Small intestine (tissue), 7 donors: Measurements from ENCODE around the gene HADH. TPM values are rescaled to one million over a fixed set of nuclear protein-coding genes. Genes with fewer than 3 reads are reported as not detected.
A peak's percentile ranks its signal among the peaks of the same experiment; 100 is the strongest.
"Not testable (repeated sequence)": the region's sequence is repeated elsewhere in the genome, so short reads cannot be mapped to it uniquely, and the experiment has no call there.

Experiments used
- DNase-seq, 2 donors: peaks; one replicate each; pipeline versions ENCODE4 v3.0.0 to v3.0.0-alpha.2; 2013
- FAIRE-seq: peaks from 2 replicates; lab custom pipeline; 2012; peaks lifted over from hg19 to GRCh38; lab: Jason Lieb, UNC
- H3K27ac ChIP-seq, 3 donors: one replicate each; pipeline ENCODE4 v1.5.1; 2013; ENCODE audit warnings: low read length in 2 of 3, mild to moderate bottlenecking in 2 of 3, control low read depth in 1 of 3, inconsistent platforms in 1 of 3, low read depth in 1 of 3, moderate library complexity in 1 of 3
- H3K27me3 ChIP-seq, 3 donors: one replicate each; pipeline ENCODE4 v1.6.1; 2013; ENCODE audit warnings: low read length in 3 of 3, inconsistent platforms in 1 of 3; ENCODE audit not compliant: control insufficient read depth in 3 of 3, insufficient read depth in 3 of 3
- H3K36me3 ChIP-seq, 3 donors: one replicate each; pipeline ENCODE4 v1.6.1; 2013; ENCODE audit warnings: low read length in 3 of 3, inconsistent platforms in 1 of 3, low read depth in 1 of 3, mild to moderate bottlenecking in 1 of 3, moderate library complexity in 1 of 3; ENCODE audit not compliant: control insufficient read depth in 3 of 3, insufficient read depth in 2 of 3
- H3K4me1 ChIP-seq, 3 donors: one replicate each; pipeline ENCODE4 v1.6.1; 2013; ENCODE audit warnings: low read length in 2 of 3, inconsistent platforms in 1 of 3, low read depth in 1 of 3, mild to moderate bottlenecking in 1 of 3, moderate library complexity in 1 of 3; ENCODE audit not compliant: control insufficient read depth in 3 of 3, insufficient read depth in 2 of 3
- H3K4me3 ChIP-seq, 3 donors: one replicate each; pipeline ENCODE4 v1.5.1; 2013; ENCODE audit warnings: low read length in 3 of 3, control low read depth in 1 of 3, inconsistent platforms in 1 of 3, low read depth in 1 of 3, mild to moderate bottlenecking in 1 of 3, moderate library complexity in 1 of 3
- H3K9me3 ChIP-seq, 2 donors: one replicate each; pipeline ENCODE4 v1.6.1; 2013; ENCODE audit warnings: low read depth in 1 of 2, low read length in 1 of 2; ENCODE audit not compliant: control insufficient read depth in 2 of 2, insufficient read depth in 1 of 2
- WGBS, 3 donors: extraction: QIAGEN DNeasy Blood & Tissue Kit; methylation state at CpG; one replicate each; pipeline ENCODE4 v1.1.7; 2013; 5-methylcytosine and 5-hydroxymethylcytosine counted together
- polyA plus RNA-seq, 4 donors: library from polyadenylated mRNA; stranded (reverse) in 3 of 4; unstranded in 1 of 4; fragments of 200-250 nt in 3 of 4; fragments of 120-200 nt in 1 of 4; gene quantifications; one replicate each; pipeline versions ENCODE4 v1.2.1 to v1.2.3, GENCODE V29; 2013
- donor health status: healthy with polysubstance abuse.
- donor health status: control.
- donor health status: control.
- donor health status: Bipolar disorder and iron deficiency.
- donor health status: healthy.

The HADH gene
- polyA plus RNA-seq, 4 donors = 81.9 to 389 (median 139) TPM

GRCh38 chr4:107967921-107968320 lies 21.8 kb upstream of the HADH start:
- not testable (repeated sequence) for H3K9me3 ChIP-seq, H3K36me3 ChIP-seq, H3K4me3 ChIP-seq, H3K27ac ChIP-seq, H3K4me1 ChIP-seq, DNase-seq, FAIRE-seq, H3K27me3 ChIP-seq
- 91 to 95% (median 91%) methylated on average over 1 of the region's 1 CpG for WGBS, 3 donors

DNA sequence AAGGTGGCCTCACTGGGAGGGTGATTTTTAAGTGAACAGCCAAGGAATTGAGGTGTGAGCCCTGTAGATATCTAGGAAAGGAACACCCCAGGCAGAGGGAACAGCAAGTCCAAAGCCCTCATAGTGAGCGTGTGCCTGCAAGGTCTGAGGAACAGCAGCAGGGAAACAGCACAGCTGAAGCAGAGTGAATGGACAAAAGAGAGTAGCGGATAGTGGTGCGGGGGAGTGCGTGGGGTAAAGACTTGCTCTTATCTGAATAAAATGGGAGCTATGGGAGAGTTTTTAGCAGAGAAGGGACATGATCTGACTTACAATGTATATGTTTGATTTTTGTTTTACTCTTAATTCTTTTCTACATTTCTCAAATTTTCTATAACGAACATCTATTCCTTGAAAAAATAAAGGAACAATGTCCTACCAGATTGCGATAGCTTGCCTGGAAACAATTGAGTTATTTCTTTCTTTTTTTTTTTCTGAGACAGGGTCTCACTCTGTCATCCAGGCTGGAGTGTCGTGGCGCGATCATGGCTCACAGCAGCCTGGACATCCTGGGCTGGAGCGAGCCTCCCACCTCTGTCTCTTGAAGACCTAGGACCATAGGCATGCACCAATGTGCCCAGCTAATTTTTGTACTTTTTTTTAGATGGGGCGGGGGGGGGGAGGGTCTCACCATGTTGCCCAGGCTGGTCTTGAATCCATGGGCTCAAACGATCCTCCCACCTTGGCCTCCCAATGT lies 19.5 kb upstream of the HADH start:
- FAIRE-seq (no peak), DNase-seq (no peak)
- Histone ChIP-seq H3K9me3 (peaks cover 0 to 13% of the 10 kb centered on the region in 2 donors), H3K4me1 (peaks cover 0 to 16% (median 0%) of the 10 kb centered on the region in 3 donors), H3K27me3 (no peaks in the 10 kb centered on the region), H3K36me3 (no peaks in the 10 kb centered on the region), H3K27ac (no peak overlapping the region), H3K4me3 (no peak overlapping the region)
- 95 to 97% (median 95%) methylated on average over 12 of the region's 12 CpGs for WGBS, 3 donors

DNA sequence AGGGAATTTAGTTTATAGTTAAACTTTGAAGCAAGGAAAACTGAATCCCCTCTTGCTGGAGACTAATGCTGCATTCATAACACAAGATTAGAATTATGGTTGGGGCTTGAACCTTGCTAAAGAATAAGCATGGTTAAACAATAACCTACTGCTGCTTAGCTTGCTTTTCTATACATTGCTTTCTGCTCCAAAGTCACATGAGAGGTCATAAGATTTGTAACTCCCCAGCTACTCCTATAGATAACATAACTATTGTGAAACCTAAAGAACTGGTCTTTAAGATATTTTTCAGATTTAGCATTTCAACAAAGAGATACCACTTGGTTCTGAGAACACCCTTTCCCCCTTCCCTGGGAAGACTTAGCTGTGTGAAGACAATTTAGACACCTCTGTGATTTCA lies 17.1 kb upstream of the HADH start:
- Histone ChIP-seq H3K27me3 (no peaks in the 10 kb centered on the region), H3K9me3 (peaks cover 0 to 13% of the 10 kb centered on the region in 2 donors), H3K4me1 (peaks cover 0 to 16% (median 0%) of the 10 kb centered on the region in 3 donors), H3K27ac (peak overlapping the region in 1 of 3 donors; percentile 71), H3K4me3 (no peak overlapping the region), H3K36me3 (no peaks in the 10 kb centered on the region)
- FAIRE-seq (no peak), DNase-seq (peak; percentile 41 to 74)

DNA sequence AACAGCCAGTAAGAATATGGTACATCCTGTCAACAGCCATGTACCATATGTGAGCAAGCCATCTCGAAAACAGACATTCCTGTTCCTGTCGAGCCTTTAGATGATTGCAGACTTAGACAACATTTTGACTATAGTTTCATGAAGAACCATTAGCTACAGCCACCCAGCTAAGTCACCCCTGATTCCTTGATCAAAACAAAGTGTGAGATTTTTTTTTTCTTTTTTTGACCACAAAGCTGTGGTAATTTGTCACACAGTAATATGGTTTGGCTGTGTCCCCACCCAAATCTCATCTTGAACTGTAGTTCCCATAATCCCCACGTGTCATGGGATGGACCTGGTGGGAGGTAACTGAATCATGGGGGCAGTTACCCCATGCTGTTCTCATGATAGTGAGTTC lies 15.2 kb upstream of the HADH start:
- Histone ChIP-seq H3K4me3 (no peak overlapping the region), H3K4me1 (peaks cover 0 to 16% (median 0%) of the 10 kb centered on the region in 3 donors), H3K9me3 (peaks cover 0 to 13% of the 10 kb centered on the region in 2 donors), H3K27me3 (no peaks in the 10 kb centered on the region), H3K36me3 (no peaks in the 10 kb centered on the region), H3K27ac (no peak overlapping the region)
- DNase-seq (no peak), FAIRE-seq (no peak)
- WGBS, 3 donors = 82 to 92% (median 84%) methylated on average over 3 of the region's 3 CpGs

DNA sequence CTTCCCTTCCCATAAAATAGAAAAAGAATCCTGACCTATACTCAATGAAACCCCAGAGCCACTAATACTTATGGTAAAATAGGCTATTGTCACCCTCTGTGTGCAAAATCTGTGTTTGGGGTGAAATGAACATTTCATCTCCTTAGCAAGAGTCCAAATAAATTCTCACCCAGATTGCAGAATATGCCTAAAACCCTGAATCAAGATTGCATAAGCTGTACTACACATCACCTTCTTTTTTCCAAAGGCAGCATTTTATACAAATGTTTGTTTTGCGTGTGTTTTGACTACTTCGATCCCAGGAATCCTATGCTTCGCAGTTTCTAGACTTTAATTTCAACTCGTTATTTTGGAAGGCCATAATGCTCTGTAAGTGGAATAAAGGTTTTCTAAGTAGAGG lies 12.2 kb upstream of the HADH start:
- H3K36me3 ChIP-seq = no peaks in the 10 kb centered on the region
- H3K27me3 ChIP-seq = no peaks in the 10 kb centered on the region
- 95 to 96% (median 95%) methylated on average over 4 of the region's 4 CpGs for WGBS, 3 donors
- H3K9me3 ChIP-seq = peaks cover 0 to 25% of the 10 kb centered on the region in 2 donors
- no peak overlapping the region for H3K4me3 ChIP-seq
- peaks cover 0 to 11% (median 0%) of the 10 kb centered on the region in 3 donors for H3K4me1 ChIP-seq
- H3K27ac ChIP-seq = no peak overlapping the region
- no peak for FAIRE-seq
- DNase-seq = no peak

DNA sequence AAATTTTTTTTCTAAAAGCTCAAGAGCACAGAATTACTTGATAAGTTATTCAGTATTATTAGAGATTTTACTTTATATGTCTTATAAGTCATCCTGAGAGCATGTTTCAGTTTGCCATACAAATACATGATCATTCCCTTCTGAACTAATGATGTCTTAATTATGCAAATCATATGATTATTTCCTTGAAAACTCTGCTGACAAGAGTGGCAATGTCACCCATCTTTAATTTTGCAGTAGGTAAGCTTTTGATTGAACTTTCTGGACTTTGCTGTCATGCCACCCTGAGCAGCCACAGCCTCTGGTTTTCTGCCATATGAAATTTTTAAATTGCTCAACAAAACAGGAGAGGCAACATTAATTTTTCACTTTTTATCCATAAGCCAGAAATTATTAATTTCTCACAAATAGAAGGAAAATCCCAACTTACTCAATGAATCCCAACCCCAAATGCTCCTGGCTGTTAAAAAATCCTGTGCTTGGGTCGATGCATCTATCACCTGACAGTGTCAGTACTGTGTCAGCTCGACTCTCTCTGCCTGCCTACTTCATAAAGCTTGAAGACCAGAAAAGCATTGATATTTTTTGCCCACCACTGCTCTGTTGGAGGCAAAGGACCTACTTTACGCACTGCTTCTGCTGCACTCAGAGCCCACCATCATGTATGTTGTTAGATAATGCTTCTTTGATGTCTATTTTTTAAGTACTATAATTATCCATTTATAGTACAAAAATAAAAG lies 11.6 kb upstream of the HADH start:
- WGBS, 3 donors = 69 to 90% (median 88%) methylated on average over 3 of the region's 3 CpGs
- H3K36me3 ChIP-seq = no peaks in the 10 kb centered on the region
- H3K27ac ChIP-seq = no peak overlapping the region
- H3K4me1 ChIP-seq = peaks cover 0 to 6% (median 0%) of the 10 kb centered on the region in 3 donors
- no peak overlapping the region for H3K4me3 ChIP-seq
- FAIRE-seq (no peak), DNase-seq (no peak)
- peaks cover 0 to 24% of the 10 kb centered on the region in 2 donors for H3K9me3 ChIP-seq
- H3K27me3 ChIP-seq = no peaks in the 10 kb centered on the region

DNA sequence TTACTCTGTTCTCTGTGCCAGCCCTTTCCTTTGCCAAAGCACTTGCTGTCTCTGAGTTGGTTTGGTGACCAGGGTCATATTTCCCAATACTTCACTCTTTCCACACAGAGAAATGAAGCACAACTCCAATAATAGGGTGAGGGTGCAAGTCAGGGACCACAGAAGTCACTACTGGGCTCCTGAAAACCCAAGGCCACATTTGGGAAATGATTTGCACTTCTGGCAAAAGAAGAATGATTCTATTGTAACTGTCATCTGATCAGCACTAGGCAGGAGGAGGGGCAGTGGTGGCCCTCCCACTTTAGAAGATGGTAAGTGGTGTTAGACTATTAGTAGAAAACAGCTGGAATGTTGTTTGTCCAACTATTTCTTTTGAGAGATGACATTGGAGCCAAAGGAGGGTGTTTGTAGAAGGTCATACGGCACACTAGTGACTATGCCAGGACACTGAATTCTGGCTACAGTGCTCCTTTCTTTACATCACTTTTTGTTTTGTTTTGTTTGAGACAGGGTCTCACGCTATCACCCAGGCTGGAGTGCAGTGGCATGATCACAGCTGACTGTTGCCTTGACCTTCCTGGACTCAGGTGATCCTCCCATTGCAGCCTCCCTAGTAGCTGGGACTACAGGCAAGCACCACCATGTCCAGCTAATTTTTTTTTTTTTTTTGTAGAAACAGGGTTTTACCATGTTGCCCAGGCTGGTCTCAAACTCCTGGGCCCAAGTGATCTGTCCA lies 10.8 kb upstream of the HADH start:
- no peak for FAIRE-seq
- no peak overlapping the region for H3K4me3 ChIP-seq
- WGBS, 3 donors = 87 to 100% (median 95%) methylated on average over 2 of the region's 2 CpGs
- H3K36me3 ChIP-seq = no peaks in the 10 kb centered on the region
- H3K27ac ChIP-seq = no peak overlapping the region
- peaks cover 0 to 17% of the 10 kb centered on the region in 2 donors for H3K9me3 ChIP-seq
- no peaks in the 10 kb centered on the region for H3K4me1 ChIP-seq
- DNase-seq = no peak
- no peaks in the 10 kb centered on the region for H3K27me3 ChIP-seq
